GM12892 (cell line): ENCODE measurements around the gene PCK1.

Source experiments
- POLR2A ChIP-seq: IDR thresholded peaks from 2 replicates; pipeline ENCODE4 v1.6.1; 2011; ENCODE audit warnings: low read depth, low read length, control low read depth
- TAF1 ChIP-seq: IDR thresholded peaks from 2 replicates; pipeline ENCODE4 v1.6.1; 2011; ENCODE audit warnings: low read depth, mild to moderate bottlenecking, control low read depth, low read length, borderline replicate concordance

- TF ChIP-seq POLR2A (no peak), TAF1 (no peak)
Measured at GRCh38 chr20:57559658-57560553, 1.0 kb upstream of the PCK1 start.
